Uterus (tissue), 4 donors: Measurements from ENCODE around the gene ARF5. TPM values are rescaled to one million over a fixed set of nuclear protein-coding genes. Genes with fewer than 3 reads are reported as not detected.

Source experiments
- DNase-seq, 2 donors: peaks; one replicate each; pipeline ENCODE4 v3.0.0-alpha.2; 2019 to 2020
- H3K27ac ChIP-seq, 2 donors: fragments of 200-600 bp; sonication (generic); 1 replicate in 1 of 2; 2 replicates in 1 of 2; pipeline ENCODE4 v1.5.1; 2016 to 2018
- H3K27me3 ChIP-seq, 2 donors: fragments of 200-600 bp; sonication (generic); one replicate each; pipeline ENCODE4 v1.5.1; 2018 to 2019; ENCODE audit warnings: control low read depth in 1 of 2
- H3K36me3 ChIP-seq, 2 donors: fragments of 200-600 bp; sonication (generic); one replicate each; pipeline ENCODE4 v1.5.1; 2019; ENCODE audit warnings: control low read depth in 1 of 2
- H3K4me1 ChIP-seq, 2 donors: fragments of 200-600 bp; sonication (generic); one replicate each; pipeline ENCODE4 v1.5.1; 2018 to 2019; ENCODE audit warnings: control low read depth in 1 of 2
- H3K4me3 ChIP-seq, 2 donors: fragments of 200-600 bp; sonication (generic); 1 replicate in 1 of 2; 2 replicates in 1 of 2; pipeline ENCODE4 v1.5.1; 2018 to 2019; ENCODE audit warnings: mild to moderate bottlenecking in 1 of 2
- H3K9me3 ChIP-seq, 2 donors: fragments of 200-600 bp; sonication (generic); one replicate each; pipeline ENCODE4 v1.5.1; 2019; ENCODE audit warnings: control low read depth in 1 of 2
- POLR2A ChIP-seq, 2 donors: fragments of 450-650 bp; IDR thresholded peaks; one replicate each; pipeline ENCODE4 v1.6.1; 2016; ENCODE audit warnings: antibody characterized with exemption in 2 of 2, mild to moderate bottlenecking in 1 of 2, moderate library complexity in 1 of 2
- intact Hi-C: fragments of 100-400 bp; cut with DNase I; formaldehyde crosslinking; loops from one replicate; pipeline ENCODE4 v1.15.1; 2023; ENCODE audit warnings: low total_unique reads
- total RNA-seq, 4 donors: library from RNA; depleted of rRNA in 3 of 4; stranded (reverse); fragments of >200 nt in 3 of 4; gene quantifications; one replicate each; pipeline versions ENCODE4 v1.1.0 to v1.2.4, GENCODE V29; 2014 to 2023
- TF ChIP-seq, protein P1 (sequence below), 4 experiments: fragments of 200-600 bp in 2 of 4; fragments of 450-650 bp in 2 of 4; sonication (generic) in 2 of 4; IDR thresholded peaks; one replicate each; pipeline ENCODE4 v1.5.1; 2016 to 2019; ENCODE audit warnings: antibody characterized with exemption in 4 of 4, mild to moderate bottlenecking in 2 of 4, moderate library complexity in 1 of 4
- donor health status: DM: yes; HTN: yes; CAD: no.

ARF5 gene
- total RNA-seq, 4 donors from 2014 or later: 77.4 to 273 (median 122) TPM

GRCh38 chr7:127619681-127620405 is 31.6 kb downstream of the ARF5 start:
- no peak for DNase-seq
- H3K27me3 ChIP-seq: no peaks in the 10 kb centered on the region

DNA sequence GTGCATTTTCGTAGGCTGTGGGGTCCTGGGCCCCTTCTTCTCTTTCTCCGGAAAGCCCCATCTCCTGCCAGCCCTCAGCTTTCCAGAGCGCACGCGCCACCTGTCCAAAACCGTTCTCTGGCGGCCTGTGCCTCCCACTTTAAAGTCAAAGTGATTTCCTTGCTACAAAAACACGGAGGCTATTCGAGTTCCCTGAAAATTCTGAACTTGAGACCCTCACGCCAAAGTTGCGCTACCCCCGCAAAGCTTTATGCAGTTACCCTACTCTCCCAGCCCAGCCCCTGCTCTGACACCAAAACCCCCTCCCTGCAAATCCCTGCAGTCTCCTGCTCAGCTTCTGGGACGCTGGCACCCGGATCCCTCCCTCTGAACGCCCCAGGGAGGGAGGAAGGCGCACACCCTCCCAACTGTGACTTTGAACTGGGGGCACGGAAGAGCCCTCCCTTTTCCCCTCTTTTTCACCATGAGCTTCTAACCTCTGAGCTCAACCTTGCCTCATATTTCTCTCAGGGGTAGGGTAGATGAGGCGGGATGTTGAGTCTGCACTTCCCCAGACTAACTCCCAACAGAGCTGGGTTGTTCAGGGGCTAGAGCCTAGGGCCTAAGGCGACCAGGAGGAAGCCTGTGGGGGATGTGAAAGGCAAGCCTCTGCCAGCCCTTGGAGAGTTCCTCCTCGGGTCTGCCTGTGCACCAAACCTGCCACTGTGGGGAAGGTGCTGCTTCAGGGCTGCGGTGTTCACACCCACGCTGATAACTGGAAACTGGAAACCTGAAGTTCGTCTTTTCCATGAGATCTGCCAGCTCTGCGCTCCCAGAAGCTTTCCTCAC is 32.4 kb downstream of the ARF5 start:
- no peak overlapping the region for H3K4me3 ChIP-seq
- no peak overlapping the region for H3K27ac ChIP-seq
- DNase-seq: no peak
- no peaks in the 10 kb centered on the region for H3K9me3 ChIP-seq
- TF ChIP-seq, protein P1, sequence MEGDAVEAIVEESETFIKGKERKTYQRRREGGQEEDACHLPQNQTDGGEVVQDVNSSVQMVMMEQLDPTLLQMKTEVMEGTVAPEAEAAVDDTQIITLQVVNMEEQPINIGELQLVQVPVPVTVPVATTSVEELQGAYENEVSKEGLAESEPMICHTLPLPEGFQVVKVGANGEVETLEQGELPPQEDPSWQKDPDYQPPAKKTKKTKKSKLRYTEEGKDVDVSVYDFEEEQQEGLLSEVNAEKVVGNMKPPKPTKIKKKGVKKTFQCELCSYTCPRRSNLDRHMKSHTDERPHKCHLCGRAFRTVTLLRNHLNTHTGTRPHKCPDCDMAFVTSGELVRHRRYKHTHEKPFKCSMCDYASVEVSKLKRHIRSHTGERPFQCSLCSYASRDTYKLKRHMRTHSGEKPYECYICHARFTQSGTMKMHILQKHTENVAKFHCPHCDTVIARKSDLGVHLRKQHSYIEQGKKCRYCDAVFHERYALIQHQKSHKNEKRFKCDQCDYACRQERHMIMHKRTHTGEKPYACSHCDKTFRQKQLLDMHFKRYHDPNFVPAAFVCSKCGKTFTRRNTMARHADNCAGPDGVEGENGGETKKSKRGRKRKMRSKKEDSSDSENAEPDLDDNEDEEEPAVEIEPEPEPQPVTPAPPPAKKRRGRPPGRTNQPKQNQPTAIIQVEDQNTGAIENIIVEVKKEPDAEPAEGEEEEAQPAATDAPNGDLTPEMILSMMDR (IDR thresholded peaks at IDR 0.05): no peak
- TF ChIP-seq POLR2A (IDR thresholded peaks at IDR 0.05): no peak
- no peaks in the 10 kb centered on the region for H3K27me3 ChIP-seq
- H3K36me3 ChIP-seq: no peaks in the 10 kb centered on the region
- intact Hi-C loops: no loop called here
- no peaks in the 10 kb centered on the region for H3K4me1 ChIP-seq

More at GRCh38 chr7:127619681-127620405, 31.6 kb downstream of the ARF5 start:
- H3K4me1 ChIP-seq: no peaks in the 10 kb centered on the region
- TF ChIP-seq POLR2A (IDR thresholded peaks at IDR 0.05): no peak
- intact Hi-C loops: no loop called here
- H3K36me3 ChIP-seq: no peaks in the 10 kb centered on the region
- no peak overlapping the region for H3K27ac ChIP-seq
- H3K4me3 ChIP-seq: no peak overlapping the region
- H3K9me3 ChIP-seq: no peaks in the 10 kb centered on the region

GRCh38 chr7:127625331-127625730 is 37.1 kb downstream of the ARF5 start:
- Histone ChIP-seq H3K27ac (no peak overlapping the region), H3K4me1 (no peaks in the 10 kb centered on the region), H3K36me3 (no peaks in the 10 kb centered on the region), H3K27me3 (no peaks in the 10 kb centered on the region), H3K9me3 (no peaks in the 10 kb centered on the region), H3K4me3 (no peak overlapping the region)
- no peak for TF ChIP-seq POLR2A (IDR thresholded peaks at IDR 0.05)
- TF ChIP-seq, protein P1 (IDR thresholded peaks at IDR 0.05): no peak
- intact Hi-C loops: no loop called here
- DNase-seq: no peak

- Histone ChIP-seq H3K27me3 (no peaks in the 10 kb centered on the region), H3K36me3 (no peaks in the 10 kb centered on the region), H3K27ac (no peak overlapping the region), H3K4me1 (no peaks in the 10 kb centered on the region), H3K4me3 (no peak overlapping the region), H3K9me3 (no peaks in the 10 kb centered on the region)
- DNase-seq: no peak
- intact Hi-C loops: no loop called here
- TF ChIP-seq, protein P1 (IDR thresholded peaks at IDR 0.05): no peak
- TF ChIP-seq POLR2A (IDR thresholded peaks at IDR 0.05): no peak
Measured at GRCh38 chr7:127628445-127628844, 40.2 kb downstream of the ARF5 start.

GRCh38 chr7:127629268-127629854 is 41.1 kb downstream of the ARF5 start:
- no peaks in the 10 kb centered on the region for H3K36me3 ChIP-seq
- no peaks in the 10 kb centered on the region for H3K27me3 ChIP-seq
- H3K27ac ChIP-seq: no peak overlapping the region
- TF ChIP-seq POLR2A (IDR thresholded peaks at IDR 0.05): no peak
- TF ChIP-seq, protein P1 (IDR thresholded peaks at IDR 0.05): no peak
- no peaks in the 10 kb centered on the region for H3K9me3 ChIP-seq
- no peak for DNase-seq
- H3K4me1 ChIP-seq: no peaks in the 10 kb centered on the region
- intact Hi-C loops: no loop called here
- H3K4me3 ChIP-seq: no peak overlapping the region
